T-helper 17 cell (primary cell): ENCODE measurements around the gene MCTP1. TPM values are rescaled to one million over a fixed set of nuclear protein-coding genes. Genes with fewer than 3 reads are reported as not detected.

Experiments
- ATAC-seq: fragments of 150-1000 bp; cut with Tn5 transposase; 2 replicates; pipeline ENCODE4 v1.10.0; 2021; ENCODE audit warnings: mild to moderate bottlenecking, moderate library complexity
- DNase-seq, 3 donors: peaks; one replicate each; pipeline versions ENCODE4 v3.0.0 to v3.0.0-alpha.2; 2020 to 2021
- H3K9me3 ChIP-seq: one replicate; pipeline ENCODE4 v1.7.0; 2013; ENCODE audit warnings: low read length, mild to moderate bottlenecking; ENCODE audit not compliant: control insufficient read depth, poor library complexity, severe bottlenecking
- H3K27ac Mint-ChIP-seq: one replicate; pipeline ENCODE4 v1.8.0; 2022; ENCODE audit warnings: mild to moderate bottlenecking, moderate library complexity, mixed read lengths
- H3K27me3 Mint-ChIP-seq: one replicate; pipeline ENCODE4 v1.8.0; 2022; ENCODE audit warnings: mixed read lengths
- H3K36me3 Mint-ChIP-seq: one replicate; pipeline ENCODE4 v1.8.0; 2022; ENCODE audit warnings: low read depth, mixed read lengths
- H3K4me1 Mint-ChIP-seq: one replicate; pipeline ENCODE4 v1.8.0; 2022; ENCODE audit warnings: mild to moderate bottlenecking, mixed read lengths
- H3K4me3 Mint-ChIP-seq: one replicate; pipeline ENCODE4 v1.8.0; 2022; ENCODE audit warnings: mild to moderate bottlenecking, moderate library complexity, mixed read lengths
- total RNA-seq, 4 donors: library from RNA in 2 of 4; stranded (reverse) in 2 of 4; gene quantifications; one replicate each; pipeline ENCODE4 v1.2.3 and lab custom pipeline; 2022 to 2026

MCTP1 gene
- total RNA-seq, 2 donors from 2014 or later: 2.0 to 14.8 TPM

DNA sequence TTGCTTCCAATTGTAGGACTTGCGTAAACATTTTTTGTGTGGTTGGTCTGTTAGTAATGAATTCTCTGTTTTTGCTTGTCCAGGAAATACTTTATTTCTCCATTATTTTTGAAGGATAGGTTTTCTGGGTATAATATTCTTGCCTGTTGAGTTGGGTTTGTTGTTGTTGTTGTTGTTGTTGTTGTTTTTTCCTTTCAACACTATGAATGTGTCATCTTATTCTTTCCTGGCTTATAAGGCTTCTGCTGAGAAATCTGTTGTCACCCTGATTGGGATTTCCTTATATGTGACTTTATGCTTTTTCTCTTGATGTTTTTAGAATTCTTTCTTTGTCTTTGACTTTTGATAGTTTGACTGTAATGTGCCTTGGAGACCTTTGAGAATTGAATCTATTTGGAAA is 626.6 kb downstream of the MCTP1 start:
- Mint-ChIP-seq H3K36me3 (peaks cover 7% of the 10 kb centered on the region), H3K27ac (no peak overlapping the region), H3K4me1 (no peaks in the 10 kb centered on the region), H3K27me3 (no peaks in the 10 kb centered on the region), H3K4me3 (no peak overlapping the region)
- no peak for DNase-seq
- no peak for ATAC-seq
- peaks cover 4% of the 10 kb centered on the region for H3K9me3 ChIP-seq

Other genes with a start within 250 kb of the MCTP1 start
- 1 to 10 TPM in 1 of 2 donors, not detected in 1; 3.6 TPM for gene FAM81B, start 106.3 kb upstream of the MCTP1 start, total RNA-seq